ENCODE data around the gene NSD2.

Gene NSD2

DNA sequence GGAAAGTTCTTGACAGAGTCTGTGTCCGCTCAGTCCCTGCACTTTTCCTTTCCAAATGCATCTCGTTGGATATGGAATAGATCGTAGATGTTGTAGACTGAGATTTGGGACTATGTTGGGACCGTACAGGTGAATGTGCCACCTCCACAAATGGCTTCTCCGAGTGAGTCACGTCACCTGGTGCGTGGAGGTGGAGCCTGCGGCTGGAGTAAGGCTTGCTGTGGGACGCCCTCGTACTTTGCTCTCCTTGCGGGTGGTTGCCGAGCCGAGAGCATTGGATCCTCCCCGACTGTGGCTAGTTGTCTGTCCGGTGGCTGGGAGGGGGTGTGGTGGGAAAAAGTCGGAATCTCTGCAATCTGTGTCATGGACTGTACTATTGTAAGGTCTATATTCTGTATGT, 77.0 kb downstream of the NSD2 start:
- no peak overlapping the region for H3K27ac Mint-ChIP-seq
- H3K4me3 Mint-ChIP-seq = no peak overlapping the region
- H3K36me3 Mint-ChIP-seq (ENCODE audit: low read depth) = peaks cover 26% of the 10 kb centered on the region
- no peaks in the 10 kb centered on the region for H3K9me3 Mint-ChIP-seq
- H3K27me3 Mint-ChIP-seq (ENCODE audit: low read depth) = no peaks in the 10 kb centered on the region
- no peaks in the 10 kb centered on the region for H3K4me1 Mint-ChIP-seq
- TF ChIP-seq, protein P1, sequence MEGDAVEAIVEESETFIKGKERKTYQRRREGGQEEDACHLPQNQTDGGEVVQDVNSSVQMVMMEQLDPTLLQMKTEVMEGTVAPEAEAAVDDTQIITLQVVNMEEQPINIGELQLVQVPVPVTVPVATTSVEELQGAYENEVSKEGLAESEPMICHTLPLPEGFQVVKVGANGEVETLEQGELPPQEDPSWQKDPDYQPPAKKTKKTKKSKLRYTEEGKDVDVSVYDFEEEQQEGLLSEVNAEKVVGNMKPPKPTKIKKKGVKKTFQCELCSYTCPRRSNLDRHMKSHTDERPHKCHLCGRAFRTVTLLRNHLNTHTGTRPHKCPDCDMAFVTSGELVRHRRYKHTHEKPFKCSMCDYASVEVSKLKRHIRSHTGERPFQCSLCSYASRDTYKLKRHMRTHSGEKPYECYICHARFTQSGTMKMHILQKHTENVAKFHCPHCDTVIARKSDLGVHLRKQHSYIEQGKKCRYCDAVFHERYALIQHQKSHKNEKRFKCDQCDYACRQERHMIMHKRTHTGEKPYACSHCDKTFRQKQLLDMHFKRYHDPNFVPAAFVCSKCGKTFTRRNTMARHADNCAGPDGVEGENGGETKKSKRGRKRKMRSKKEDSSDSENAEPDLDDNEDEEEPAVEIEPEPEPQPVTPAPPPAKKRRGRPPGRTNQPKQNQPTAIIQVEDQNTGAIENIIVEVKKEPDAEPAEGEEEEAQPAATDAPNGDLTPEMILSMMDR (IDR thresholded peaks at IDR 0.05; ENCODE audit: unreplicated experiment in 3 of 3) = no peak

DNA sequence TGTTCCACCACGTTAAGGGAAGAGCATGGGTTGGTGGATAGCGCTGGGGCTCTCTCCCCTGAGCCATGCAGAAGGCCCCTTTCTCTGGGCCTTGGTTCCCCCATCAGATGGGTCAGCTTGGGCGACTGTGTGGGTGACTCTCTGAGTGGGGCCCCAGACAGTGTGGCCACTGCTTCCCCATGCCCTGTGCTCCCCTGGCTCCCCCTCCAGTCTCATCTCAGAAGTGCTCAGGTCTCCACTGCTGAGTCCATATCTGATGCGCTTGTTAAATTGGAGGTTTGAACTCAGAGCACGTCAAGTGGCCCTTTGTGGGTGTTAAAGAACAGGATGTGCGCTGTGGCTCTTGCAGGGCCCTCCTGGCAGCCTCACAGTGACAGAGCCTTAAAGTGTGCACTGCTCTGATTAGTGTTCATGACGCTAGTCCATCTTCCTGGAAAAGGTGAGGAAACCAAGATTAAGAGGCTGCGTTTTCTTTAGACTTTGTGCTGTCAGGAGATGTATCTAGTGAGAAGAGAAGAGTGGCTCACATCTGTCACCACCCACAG, 77.8 kb downstream of the NSD2 start:
- no peaks in the 10 kb centered on the region for H3K27me3 Mint-ChIP-seq (ENCODE audit: low read depth)
- H3K9me3 Mint-ChIP-seq = no peaks in the 10 kb centered on the region
- H3K4me1 Mint-ChIP-seq = no peaks in the 10 kb centered on the region
- no peak overlapping the region for H3K27ac Mint-ChIP-seq
- H3K36me3 Mint-ChIP-seq (ENCODE audit: low read depth) = peaks cover 23% of the 10 kb centered on the region
- TF ChIP-seq, protein P1 (IDR thresholded peaks at IDR 0.05; ENCODE audit: unreplicated experiment in 3 of 3) = no peak
- H3K4me3 Mint-ChIP-seq = no peak overlapping the region

DNA sequence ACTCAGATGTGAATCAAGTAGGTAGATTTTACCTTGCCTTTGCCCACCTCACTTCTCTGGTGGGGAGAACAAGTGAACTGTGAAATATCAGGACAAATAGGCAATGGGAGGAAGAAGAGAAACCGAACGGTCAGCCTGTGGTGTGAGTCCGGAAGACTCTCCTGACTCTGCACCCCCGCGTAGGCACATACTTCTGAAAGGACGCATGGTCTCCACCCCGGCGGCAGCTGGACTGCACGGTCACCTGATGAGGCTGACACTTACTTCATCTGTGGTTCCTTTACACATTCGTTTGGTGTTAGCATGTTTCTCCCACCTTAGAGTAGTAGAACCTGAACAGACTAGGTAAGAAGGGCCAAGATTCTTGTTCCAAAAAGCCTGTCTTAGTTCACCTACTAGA, 79.2 kb downstream of the NSD2 start:
- TF ChIP-seq, protein P1 (IDR thresholded peaks at IDR 0.05; ENCODE audit: unreplicated experiment in 3 of 3) = no peak
- H3K36me3 Mint-ChIP-seq (ENCODE audit: low read depth) = peaks cover 35% of the 10 kb centered on the region

DNA sequence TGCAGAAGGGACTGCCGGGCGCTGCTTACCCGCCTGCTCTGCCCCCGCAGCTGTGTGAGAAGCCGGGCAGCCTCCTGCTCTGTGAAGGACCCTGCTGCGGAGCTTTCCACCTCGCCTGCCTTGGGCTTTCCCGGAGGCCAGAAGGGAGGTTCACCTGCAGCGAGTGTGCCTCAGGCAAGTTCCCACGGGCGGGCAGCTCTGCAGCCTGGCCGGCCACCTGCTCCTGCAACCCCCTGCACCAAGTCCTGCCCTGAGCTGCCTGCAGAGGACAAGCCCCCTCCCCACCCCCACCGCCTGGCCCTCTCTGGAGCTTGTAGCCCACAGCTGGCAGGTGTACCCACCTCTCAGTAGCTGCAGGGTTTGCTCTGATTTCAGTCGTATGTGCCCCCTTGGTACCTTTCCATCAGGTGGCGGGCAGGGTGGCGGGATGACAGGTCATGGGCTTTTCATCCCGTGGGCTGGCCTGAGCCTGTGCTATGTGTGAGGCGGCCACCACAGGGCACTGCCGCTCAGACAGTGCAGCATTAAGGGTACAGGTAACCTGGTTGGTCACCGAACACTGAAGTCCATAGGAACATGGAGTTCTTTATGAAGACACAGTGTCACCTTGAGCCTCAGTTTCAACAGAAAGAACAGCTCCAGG, 81.0 kb downstream of the NSD2 start:
- Mint-ChIP-seq H3K9me3 (no peaks in the 10 kb centered on the region), H3K27ac (no peak overlapping the region), H3K4me3 (no peak overlapping the region), H3K36me3 (ENCODE audit: low read depth) (peaks cover 45% of the 10 kb centered on the region), H3K4me1 (no peaks in the 10 kb centered on the region), H3K27me3 (ENCODE audit: low read depth) (no peaks in the 10 kb centered on the region)
- TF ChIP-seq, protein P1 (IDR thresholded peaks at IDR 0.05; ENCODE audit: unreplicated experiment in 3 of 3) = no peak

More for the DNA sequence above, 79.2 kb downstream of the NSD2 start:
- H3K4me1 Mint-ChIP-seq = no peaks in the 10 kb centered on the region
- H3K27me3 Mint-ChIP-seq (ENCODE audit: low read depth) = no peaks in the 10 kb centered on the region
- peak overlapping the region in 1 of 3 experiments; percentile 52 for H3K27ac Mint-ChIP-seq
- H3K4me3 Mint-ChIP-seq = no peak overlapping the region
- H3K9me3 Mint-ChIP-seq = no peaks in the 10 kb centered on the region

DNA sequence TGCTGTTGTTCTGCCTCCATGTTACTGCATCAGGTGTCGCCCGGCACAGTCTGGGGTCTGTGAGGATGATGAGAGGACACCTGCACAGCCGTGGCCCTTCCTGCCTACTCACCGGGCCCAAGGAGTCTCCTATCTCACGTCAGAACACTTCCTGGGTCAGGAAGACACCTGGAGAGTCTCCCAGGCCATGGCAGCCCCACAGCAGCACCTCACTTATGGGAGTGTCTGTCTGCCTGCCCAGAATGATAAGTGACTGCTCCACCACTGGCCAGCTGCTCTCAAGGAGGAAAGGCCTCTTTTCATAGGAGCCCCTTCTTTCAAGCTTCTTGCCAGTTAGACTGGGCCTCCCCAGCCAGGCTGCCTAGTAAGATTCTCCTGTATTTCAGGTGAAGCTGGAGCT, 81.5 kb downstream of the NSD2 start:
- TF ChIP-seq, protein P1 (IDR thresholded peaks at IDR 0.05; ENCODE audit: unreplicated experiment in 3 of 3) = no peak
- H3K36me3 Mint-ChIP-seq (ENCODE audit: low read depth) = peaks cover 46% of the 10 kb centered on the region
- no peaks in the 10 kb centered on the region for H3K27me3 Mint-ChIP-seq (ENCODE audit: low read depth)
- no peaks in the 10 kb centered on the region for H3K9me3 Mint-ChIP-seq
- H3K4me1 Mint-ChIP-seq = no peaks in the 10 kb centered on the region
- no peak overlapping the region for H3K4me3 Mint-ChIP-seq
- no peak overlapping the region for H3K27ac Mint-ChIP-seq

DNA sequence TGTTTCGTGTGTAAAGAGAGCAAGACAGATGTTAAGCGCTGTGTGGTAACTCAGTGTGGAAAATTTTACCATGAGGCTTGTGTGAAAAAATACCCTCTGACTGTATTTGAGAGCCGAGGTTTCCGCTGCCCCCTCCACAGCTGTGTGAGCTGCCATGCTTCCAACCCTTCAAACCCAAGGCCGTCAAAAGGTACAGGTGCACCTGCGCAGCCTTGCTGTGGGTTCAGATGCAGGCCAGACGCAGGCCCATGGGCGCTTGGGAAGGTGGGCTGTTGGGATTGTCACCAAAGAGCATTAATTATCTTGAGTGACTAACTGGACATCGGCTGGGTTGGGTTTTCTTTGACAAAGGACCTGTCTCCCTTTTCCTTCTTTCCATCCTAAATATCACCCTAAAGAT, 82.1 kb downstream of the NSD2 start:
- Mint-ChIP-seq H3K27me3 (ENCODE audit: low read depth) (no peaks in the 10 kb centered on the region), H3K4me1 (no peaks in the 10 kb centered on the region), H3K36me3 (ENCODE audit: low read depth) (peaks cover 47% of the 10 kb centered on the region), H3K9me3 (no peaks in the 10 kb centered on the region), H3K27ac (no peak overlapping the region), H3K4me3 (no peak overlapping the region)
- TF ChIP-seq, protein P1 (IDR thresholded peaks at IDR 0.05; ENCODE audit: unreplicated experiment in 3 of 3) = no peak
